Gastroesophageal sphincter (tissue), 4 donors: Measurements from ENCODE around the gene SLC4A4. TPM values are rescaled to one million over a fixed set of nuclear protein-coding genes. Genes with fewer than 3 reads are reported as not detected.

Experiments
- ATAC-seq: fragments of 150-250 bp; one replicate; pipeline ENCODE4 v1.9.1; 2016; ENCODE audit warnings: mild to moderate bottlenecking, moderate library complexity
- H3K27ac ChIP-seq, 4 donors: fragments of 200-600 bp; sonication (generic) in 3 of 4; 1 replicate in 3 of 4; 2 replicates in 1 of 4; pipeline ENCODE4 v1.5.1; 2016 to 2019
- H3K27me3 ChIP-seq: fragments of 200-600 bp; sonication (generic); one replicate; pipeline ENCODE4 v1.5.1; 2019
- H3K36me3 ChIP-seq, 2 donors: fragments of 200-600 bp; sonication (generic); one replicate each; pipeline ENCODE4 v1.5.1; 2019; ENCODE audit warnings: control low read depth in 1 of 2
- H3K4me1 ChIP-seq, 3 donors: fragments of 200-600 bp; sonication (generic); 1 replicate in 2 of 3; 2 replicates in 1 of 3; pipeline ENCODE4 v1.5.1; 2016 to 2019; ENCODE audit warnings: control low read depth in 2 of 3
- H3K4me3 ChIP-seq, 2 donors: fragments of 200-600 bp; sonication (generic); one replicate each; pipeline ENCODE4 v1.5.1; 2019; ENCODE audit warnings: mild to moderate bottlenecking in 1 of 2, moderate library complexity in 1 of 2
- H3K9me3 ChIP-seq, 3 donors: fragments of 200-600 bp; sonication (generic); one replicate each; pipeline ENCODE4 v1.5.1; 2017 to 2019; ENCODE audit warnings: control low read depth in 2 of 3
- CTCF ChIP-seq, 4 experiments: fragments of 200-600 bp in 2 of 4; fragments of 450-650 bp in 2 of 4; sonication (generic) in 1 of 4; IDR thresholded peaks; one replicate each; pipeline ENCODE4 v1.5.1; 2017 to 2019; ENCODE audit warnings: antibody characterized with exemption in 4 of 4, mild to moderate bottlenecking in 2 of 4, moderate library complexity in 2 of 4
- EP300 ChIP-seq: sonication (generic); formaldehyde crosslinking; IDR thresholded peaks from one replicate; pipeline ENCODE4 v1.6.1; 2017; ENCODE audit warnings: antibody characterized with exemption, mild to moderate bottlenecking
- POLR2A ChIP-seq, 2 donors: fragments of 450-650 bp; IDR thresholded peaks; one replicate each; pipeline ENCODE4 v1.6.1; 2017; ENCODE audit warnings: antibody characterized with exemption in 2 of 2, mild to moderate bottlenecking in 2 of 2, moderate library complexity in 1 of 2
- POLR2AphosphoS5 ChIP-seq: sonication (generic); formaldehyde crosslinking; IDR thresholded peaks from one replicate; pipeline ENCODE4 v1.6.1; 2017; ENCODE audit warnings: antibody characterized with exemption
- WGBS, 2 donors: methylation state at CpG; one replicate each; pipeline ENCODE4 v1.1.5; 2018; ENCODE audit warnings: low coverage in 1 of 2; 5-methylcytosine and 5-hydroxymethylcytosine counted together
- total RNA-seq, 4 donors: library from RNA; depleted of rRNA; stranded (reverse); fragments of >200 nt; gene quantifications; one replicate each; pipeline ENCODE4 v1.1.0, GENCODE V29; 2016

SLC4A4 gene
- total RNA-seq, 4 donors from 2014 or later: 3.2 to 5.5 (median 4.4) TPM

GRCh38 chr4:71444395-71444794 is 105.6 kb downstream of the SLC4A4 start:
- WGBS, 2 donors: 30 to 43% methylated on average over 2 of the region's 2 CpGs
- no peaks in the 10 kb centered on the region for H3K36me3 ChIP-seq
- TF ChIP-seq EP300 (no peak), CTCF (IDR thresholded peaks at IDR 0.05) (no peak), POLR2AphosphoS5 (no peak), POLR2A (IDR thresholded peaks at IDR 0.05) (no peak)
- no peak overlapping the region for H3K4me3 ChIP-seq
- H3K27me3 ChIP-seq: no peaks in the 10 kb centered on the region
- H3K9me3 ChIP-seq: no peaks in the 10 kb centered on the region
- H3K27ac ChIP-seq: no peak overlapping the region
- H3K4me1 ChIP-seq: no peaks in the 10 kb centered on the region
- ATAC-seq: no peak

GRCh38 chr4:71445811-71446210 is 107.0 kb downstream of the SLC4A4 start:
- WGBS, 2 donors: 75 to 79% methylated on average over 2 of the region's 2 CpGs
- no peak overlapping the region for H3K4me3 ChIP-seq
- no peaks in the 10 kb centered on the region for H3K27me3 ChIP-seq
- no peak overlapping the region for H3K27ac ChIP-seq
- no peaks in the 10 kb centered on the region for H3K36me3 ChIP-seq
- H3K4me1 ChIP-seq: no peaks in the 10 kb centered on the region
- ATAC-seq: no peak
- no peak for TF ChIP-seq EP300
- no peak for TF ChIP-seq POLR2AphosphoS5
- no peak for TF ChIP-seq CTCF (IDR thresholded peaks at IDR 0.05)
- no peak for TF ChIP-seq POLR2A (IDR thresholded peaks at IDR 0.05)
- H3K9me3 ChIP-seq: no peaks in the 10 kb centered on the region

GRCh38 chr4:71446479-71447081 is 107.8 kb downstream of the SLC4A4 start:
- Histone ChIP-seq H3K4me3 (no peak overlapping the region), H3K9me3 (no peaks in the 10 kb centered on the region), H3K27me3 (no peaks in the 10 kb centered on the region), H3K27ac (no peak overlapping the region), H3K4me1 (no peaks in the 10 kb centered on the region), H3K36me3 (no peaks in the 10 kb centered on the region)
- no peak for ATAC-seq
- 91 to 93% methylated on average over 3 of the region's 3 CpGs for WGBS, 2 donors
- TF ChIP-seq EP300 (no peak), POLR2AphosphoS5 (no peak), CTCF (IDR thresholded peaks at IDR 0.05) (no peak), POLR2A (IDR thresholded peaks at IDR 0.05) (no peak)

GRCh38 chr4:71449040-71449439 is 110.2 kb downstream of the SLC4A4 start:
- no peak overlapping the region for H3K4me3 ChIP-seq
- no peaks in the 10 kb centered on the region for H3K4me1 ChIP-seq
- ATAC-seq: no peak
- no peak overlapping the region for H3K27ac ChIP-seq
- TF ChIP-seq POLR2A (IDR thresholded peaks at IDR 0.05) (no peak), CTCF (IDR thresholded peaks at IDR 0.05) (no peak), EP300 (no peak), POLR2AphosphoS5 (no peak)
- H3K9me3 ChIP-seq: no peaks in the 10 kb centered on the region
- H3K27me3 ChIP-seq: no peaks in the 10 kb centered on the region
- H3K36me3 ChIP-seq: no peaks in the 10 kb centered on the region
- WGBS, 2 donors: 23 to 35% methylated on average over 2 of the region's 2 CpGs

- no peaks in the 10 kb centered on the region for H3K4me1 ChIP-seq
- H3K9me3 ChIP-seq: no peaks in the 10 kb centered on the region
- H3K27me3 ChIP-seq: no peaks in the 10 kb centered on the region
- H3K36me3 ChIP-seq: no peaks in the 10 kb centered on the region
- H3K27ac ChIP-seq: no peak overlapping the region
- H3K4me3 ChIP-seq: no peak overlapping the region
- no peak for TF ChIP-seq POLR2A (IDR thresholded peaks at IDR 0.05)
- TF ChIP-seq EP300: no peak
- no peak for TF ChIP-seq CTCF (IDR thresholded peaks at IDR 0.05)
- TF ChIP-seq POLR2AphosphoS5: no peak
- 40 to 47% methylated on average over 2 to 3 of the region's 3 CpGs for WGBS, 2 donors
- no peak for ATAC-seq
Observed at GRCh38 chr4:71449878-71450277, 111.1 kb downstream of the SLC4A4 start.
